MV-4-11 (cell line): ENCODE measurements around the gene CAPS.
A peak's percentile ranks its signal among the peaks of the same experiment; 100 is the strongest.

Experiments used
- DNase-seq: peaks from one replicate; lab custom pipeline; 2025; lab: John Stamatoyannopoulos, UW

CAPS gene

DNA sequence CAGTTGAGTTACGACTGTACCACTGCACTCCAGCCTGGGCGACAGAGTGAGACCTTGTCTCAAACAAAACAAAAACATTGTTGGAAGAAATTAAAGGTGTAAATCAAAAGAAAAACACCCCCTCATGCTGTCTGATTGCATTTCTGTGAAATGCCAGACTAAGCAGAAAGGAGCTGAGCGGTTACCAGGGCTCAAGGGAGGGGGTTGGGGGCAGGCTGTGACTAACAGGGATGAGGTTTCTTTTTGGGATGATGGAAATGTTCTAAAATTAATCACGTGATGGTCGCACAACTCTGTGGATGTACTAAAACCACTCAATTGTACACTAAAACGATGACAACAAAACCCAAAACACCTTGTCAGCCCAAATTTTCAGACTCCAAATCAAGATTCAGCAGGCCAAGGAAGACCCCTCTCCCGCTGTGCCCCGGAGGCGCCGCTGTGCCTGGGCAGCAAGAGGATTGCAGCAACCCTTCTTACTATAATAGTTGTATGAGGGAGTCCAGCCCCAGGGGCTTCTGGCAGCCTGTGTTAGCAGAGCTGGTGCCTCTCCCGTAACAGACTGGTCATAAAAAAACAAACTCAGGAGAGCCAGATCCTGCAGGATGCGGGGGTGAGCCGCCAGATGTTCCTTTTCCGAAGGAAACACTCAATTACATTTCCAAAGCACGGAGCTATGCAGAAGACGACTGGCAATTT, 20.9 kb downstream of the CAPS start:
- no peak for DNase-seq

DNA sequence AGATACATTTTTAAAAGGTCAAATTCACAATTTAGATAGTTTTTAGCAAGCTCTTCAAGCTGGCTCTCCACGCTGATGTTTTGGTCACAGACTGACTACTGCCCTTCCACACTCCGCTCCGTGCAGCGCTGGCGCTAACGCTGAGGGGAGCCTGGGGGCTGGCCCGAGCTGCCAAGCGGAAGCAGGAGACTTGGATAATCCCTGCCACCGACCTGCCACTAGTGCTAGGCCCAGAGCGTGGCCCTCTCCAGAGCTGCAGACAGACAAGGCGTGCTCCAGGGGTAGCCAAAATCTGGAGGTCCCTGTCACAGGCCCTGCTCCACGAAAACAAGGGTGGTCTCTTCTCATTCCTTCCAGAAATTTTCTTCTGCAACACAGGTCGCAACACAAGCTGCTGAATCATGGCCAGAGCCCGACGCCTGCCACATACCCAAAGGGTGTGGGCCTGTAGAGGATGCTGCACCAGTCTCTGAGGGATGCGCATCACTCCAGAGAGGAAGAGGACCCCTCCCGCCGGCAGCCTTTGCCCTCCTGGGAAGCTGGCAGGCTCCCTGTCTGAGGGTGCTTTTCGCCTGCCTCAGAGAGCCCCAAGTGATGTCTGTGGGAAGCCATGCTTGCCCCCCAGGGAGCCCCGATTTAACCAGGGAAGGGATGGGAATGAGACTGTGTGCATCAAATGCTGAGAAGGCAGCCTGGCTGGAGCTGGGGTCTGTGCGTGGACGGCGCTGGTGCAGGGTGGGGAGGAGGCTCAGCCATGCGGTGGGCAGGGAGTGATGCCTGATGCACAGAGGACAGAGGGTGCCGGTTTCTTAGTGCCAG, 21.6 kb downstream of the CAPS start:
- DNase-seq: no peak

DNA sequence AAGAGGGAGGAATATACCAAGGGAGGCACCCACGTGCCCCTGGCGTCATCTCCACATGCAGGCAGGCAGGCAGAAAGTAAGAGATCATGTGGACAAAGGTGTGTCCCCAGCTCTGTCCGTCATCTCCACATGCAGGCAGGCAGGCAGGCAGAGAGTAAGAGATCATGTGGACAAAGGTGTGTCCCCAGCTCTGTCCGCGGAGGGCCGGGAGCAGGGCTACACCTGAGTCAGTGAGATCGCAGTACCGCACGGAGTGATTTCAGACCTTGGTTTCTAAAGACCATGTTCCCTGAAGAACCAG, 22.2 kb downstream of the CAPS start:
- no peak for DNase-seq

DNA sequence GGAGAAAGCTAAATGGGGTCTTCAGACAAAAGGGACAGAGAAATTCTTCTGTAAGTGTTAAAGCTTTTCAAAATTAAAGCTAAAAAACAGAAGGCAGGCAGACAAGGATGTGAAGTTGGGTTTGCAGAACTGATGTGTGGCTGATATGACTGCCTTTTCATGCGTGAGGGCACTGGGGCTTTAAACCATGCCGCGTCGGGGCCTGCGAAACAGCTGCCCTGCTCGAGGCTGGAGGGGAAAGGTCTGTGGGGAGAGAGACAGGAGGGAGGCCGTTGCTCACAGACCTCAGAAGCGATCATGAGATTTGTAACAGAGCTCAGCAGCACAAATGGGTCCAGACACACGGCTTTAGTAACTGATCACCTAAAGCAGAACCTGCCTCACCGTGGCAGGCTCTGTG, 23.5 kb downstream of the CAPS start:
- DNase-seq: no peak

DNA sequence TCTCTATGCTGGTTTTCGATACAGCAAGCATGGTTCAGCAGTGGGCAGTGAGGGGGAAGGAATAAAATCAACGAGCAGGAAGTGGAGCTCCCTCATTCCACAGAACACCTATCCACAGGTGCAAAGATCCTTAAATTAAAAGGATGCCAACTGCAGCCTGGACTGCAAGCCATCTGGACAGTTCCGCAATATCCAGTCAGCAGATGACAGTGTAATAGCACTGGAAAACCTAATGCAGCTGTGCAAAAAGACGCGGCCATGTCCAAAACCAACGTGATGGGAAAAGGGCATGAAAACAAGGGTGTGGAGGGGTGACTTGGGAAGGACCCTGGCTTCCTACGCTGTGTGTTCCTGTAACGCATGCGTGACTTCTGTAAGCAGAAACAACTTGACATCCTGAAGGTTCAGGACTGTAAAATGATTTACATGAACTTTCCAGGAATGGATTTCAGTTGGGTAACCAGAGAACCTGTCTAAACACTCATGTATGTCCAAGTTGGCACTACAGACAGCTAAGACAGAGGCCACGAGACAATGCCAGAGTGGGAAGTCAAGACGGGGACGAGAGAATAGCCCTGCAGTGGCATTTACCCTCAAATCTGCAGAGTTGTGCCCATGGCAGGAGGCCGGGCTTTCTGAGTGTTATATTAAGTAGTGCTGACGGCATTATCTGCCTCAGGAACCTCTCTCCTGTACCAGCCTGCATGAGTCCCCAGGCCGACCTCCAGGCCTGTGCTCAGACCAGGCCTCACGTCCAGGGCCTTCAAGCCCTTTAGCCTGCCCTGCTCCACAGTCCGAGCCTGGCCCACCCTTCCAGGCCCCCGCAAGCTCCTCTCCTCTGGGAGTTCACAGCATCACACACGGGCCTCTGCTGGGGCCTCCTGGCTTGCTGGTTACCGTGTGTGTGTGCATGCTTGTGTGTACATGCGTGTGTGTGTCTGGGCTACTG, 26.5 kb downstream of the CAPS start:
- DNase-seq: no peak

DNA sequence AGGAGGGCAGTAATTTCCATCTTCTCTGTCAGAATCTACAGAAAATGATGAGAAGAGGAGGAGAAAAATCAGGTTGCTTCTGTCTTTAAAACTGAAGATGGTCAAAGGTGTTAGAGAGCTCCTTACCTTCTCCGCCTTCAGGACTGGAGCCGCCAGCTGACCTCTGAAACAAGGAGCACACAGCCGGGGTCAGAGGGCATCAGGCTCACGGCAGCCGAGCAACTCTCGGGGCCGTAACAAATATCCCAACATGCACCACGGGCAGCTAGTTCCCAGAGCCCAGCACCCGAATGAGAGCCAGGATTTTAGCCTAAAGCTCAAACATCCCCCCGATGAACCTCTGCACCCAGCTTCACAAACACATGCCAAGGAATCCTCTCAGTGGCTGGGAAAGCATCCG, 27.6 kb downstream of the CAPS start:
- no peak for DNase-seq

DNA sequence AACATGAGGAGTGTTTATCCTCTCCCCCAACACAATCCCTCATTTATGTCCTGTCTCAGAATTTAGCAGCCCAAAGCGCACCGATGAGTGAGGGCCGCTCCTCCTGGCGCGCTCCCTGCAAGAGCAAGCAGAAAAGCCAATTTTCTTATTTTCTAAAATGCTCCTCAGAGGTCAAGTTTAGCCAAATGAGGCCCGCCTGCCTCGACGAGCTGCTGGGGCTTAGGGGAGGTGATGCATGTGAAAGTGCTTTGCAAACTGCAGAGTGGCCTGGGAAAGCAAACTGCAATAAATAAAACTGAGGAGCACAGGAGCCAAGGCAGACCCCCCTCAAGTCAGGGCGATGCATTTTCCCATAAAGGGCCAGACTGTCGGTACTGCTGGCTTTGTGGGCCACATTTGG, 29.0 kb downstream of the CAPS start:
- DNase-seq: no peak

DNA sequence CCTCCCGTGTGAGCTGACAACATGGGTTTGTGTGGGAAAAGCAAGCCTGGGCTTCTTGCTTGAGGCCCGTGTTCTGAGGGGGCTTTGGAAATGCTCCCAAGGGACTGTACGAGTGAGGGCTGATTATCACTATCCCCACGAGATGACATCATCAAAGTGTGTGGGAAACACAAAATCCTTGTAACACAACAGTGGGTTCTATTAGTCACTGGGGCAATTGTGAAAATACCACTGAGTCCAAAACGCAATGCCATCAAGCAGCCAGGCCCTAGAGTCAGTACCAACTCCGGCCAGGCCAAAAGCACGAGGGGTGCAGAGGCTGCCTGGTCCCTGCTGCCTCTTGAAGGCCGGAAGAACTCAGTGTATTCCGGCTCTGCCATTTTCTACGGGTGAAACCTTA, 29.6 kb downstream of the CAPS start:
- no peak for DNase-seq

DNA sequence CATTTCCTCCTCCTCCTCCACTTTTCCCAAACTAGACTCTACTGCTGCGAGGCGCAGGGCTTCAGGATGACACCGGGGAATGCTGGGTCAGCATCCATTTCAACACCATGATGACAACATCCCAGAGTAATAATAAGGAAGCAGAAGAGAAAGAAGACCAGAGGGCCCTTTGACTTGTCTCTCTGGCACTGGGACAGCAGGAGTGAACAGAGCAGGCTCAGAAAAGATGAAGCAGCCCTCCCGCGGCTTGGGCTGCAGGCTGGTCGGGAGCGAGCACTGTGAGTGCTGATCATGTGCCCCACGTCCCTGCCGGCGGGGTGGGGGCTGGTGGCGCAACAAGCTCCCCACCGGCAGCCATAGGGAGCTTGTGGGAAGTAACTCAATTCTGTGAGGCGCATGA, 33.4 kb downstream of the CAPS start:
- DNase-seq: peak; percentile 93

DNA sequence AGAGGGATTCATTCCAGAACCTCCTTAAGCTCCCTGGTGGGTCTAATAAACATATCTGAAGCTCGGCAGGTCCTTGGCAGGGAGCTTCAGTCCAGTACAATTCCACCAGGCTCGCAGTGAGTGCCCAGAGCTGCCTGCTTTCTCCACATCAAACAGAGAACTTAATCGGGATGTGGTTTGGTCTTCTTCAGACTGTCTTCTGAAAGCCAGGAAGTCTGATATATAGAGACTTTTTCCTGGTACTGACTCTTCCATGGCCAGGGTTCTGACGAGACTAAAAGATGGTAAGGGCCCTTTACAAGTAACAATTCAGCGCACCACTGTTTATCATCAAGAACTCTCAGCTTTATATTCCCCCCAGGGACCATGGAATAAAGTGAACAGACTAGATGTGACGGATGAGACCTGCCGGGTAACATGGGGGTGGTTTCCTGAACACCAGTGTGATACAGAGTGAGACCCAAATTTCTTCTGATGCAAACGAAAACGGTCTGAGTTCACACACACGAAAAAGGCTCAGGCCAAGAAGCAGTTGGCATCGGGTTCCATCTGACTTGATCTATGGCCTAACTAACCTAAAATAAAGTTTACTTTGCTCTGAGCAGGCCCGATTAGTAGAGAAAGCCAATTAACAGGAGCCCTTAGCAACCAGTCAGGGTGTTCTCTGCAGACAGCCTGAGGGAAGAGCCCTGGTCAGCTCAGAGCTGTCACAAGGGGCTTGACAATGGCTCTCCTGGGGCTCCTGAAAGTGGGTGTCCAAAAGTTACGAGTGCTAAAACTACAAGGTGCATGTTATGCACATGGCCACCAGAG, 34.9 kb downstream of the CAPS start:
- no peak for DNase-seq

DNA sequence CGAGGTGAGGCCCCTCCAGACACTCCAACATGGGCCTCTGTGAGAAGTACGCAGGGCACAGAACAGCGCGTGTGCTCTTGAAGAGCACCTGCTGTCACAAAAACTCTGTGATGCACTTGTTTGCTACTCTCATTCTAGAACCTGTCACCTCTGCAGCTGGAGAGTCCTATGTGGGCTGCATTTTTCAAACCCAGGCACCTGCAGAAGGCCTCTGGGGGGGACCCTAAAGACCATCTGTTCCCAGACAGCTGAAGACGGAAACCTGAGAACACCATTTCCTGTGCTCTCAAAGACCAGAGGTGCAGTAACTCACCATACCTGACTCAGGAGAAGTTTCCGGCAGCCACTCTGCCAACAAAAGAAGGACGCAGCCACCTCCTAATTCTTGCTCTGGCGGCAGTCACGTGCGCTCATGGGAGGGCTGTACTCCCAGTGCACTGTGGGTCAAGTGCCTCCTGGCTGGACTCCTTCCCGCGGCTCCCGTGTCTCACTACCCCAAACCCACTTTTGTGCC, 35.8 kb downstream of the CAPS start:
- DNase-seq: no peak

DNA sequence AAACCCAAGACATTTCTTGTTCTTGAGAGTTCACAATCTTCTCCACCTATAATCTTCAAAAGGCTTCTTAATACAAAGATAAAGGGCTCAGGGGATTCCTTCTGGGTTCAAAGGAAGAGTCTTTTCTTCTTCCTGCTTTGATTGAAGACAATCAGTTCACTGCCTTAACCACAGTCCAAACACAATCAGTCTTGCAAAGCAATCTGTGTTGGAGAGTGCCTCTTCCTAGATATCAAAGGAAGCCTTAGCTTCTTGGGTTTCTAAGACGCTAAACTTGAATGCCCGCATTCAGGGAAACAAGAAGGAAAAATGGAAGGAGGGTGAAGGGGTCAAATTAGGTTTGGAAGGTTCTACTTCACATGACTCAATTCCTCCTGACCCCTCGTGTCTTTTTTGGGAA, 36.7 kb downstream of the CAPS start:
- DNase-seq: no peak

DNA sequence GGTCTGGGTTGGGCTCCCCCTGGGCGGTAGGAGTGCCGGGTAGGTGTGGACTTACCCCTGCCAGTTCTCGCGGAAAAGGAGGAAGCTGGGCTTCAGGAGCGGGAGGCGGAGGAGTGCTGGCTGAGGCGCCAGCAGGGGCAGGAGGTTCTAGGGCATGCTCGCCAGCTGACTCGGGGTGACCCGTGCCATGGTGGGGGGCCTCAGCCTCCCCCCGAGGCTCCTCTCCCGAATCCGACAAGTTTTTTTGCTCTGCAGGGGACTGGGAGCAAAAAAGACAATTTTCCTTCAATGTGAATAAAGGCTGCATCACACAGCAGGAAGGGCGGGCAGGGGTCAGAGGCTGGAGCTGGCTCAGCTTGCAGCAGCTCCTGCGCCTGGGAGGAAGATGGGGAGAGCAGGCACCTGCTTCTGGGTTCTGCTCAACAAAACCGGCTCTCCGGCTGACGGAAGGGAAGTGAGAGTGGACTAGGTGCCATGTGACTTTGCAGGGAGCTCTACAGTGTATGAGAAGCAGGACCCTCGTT, 37.3 kb downstream of the CAPS start:
- DNase-seq: peak; percentile 77

DNA sequence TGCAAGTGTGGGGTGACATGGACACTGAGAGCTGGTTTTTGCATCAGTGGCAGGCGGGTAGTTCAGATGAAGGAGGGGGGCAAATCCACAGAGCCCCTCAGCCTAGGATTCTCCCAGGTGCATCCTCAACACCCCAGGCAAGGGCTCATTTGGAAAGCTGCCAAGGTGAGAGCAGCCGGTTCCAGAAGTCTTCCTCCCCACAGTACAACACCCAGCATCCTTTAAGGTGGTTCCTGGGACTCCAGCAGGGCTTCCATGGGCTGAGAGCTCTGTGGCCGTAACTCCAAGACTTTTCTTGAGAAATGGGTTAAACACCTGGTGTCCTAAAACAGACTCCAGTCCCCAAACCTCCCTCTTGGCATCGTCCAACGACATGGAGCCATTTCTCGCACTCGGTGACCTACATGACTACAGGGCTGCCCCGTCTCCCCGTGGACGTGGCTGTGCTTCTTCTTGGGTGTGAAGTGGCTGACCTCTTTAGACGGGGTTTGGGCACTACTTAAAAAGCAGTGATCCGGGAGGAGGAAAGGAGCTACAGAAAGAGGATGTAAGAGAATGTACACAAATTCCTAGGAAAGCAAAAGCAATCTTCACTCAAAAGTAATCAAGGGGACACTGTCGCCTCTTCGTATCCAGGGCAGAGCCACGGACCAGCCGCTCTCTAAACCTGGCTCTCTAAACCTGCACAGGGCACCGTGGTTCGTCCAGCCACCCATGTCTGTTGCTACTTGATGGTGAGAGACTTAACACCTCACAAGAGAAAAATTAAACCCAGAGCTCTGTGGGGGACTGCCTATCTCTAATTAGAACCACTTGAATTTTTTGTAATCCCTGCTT, 38.4 kb downstream of the CAPS start:
- no peak for DNase-seq

DNA sequence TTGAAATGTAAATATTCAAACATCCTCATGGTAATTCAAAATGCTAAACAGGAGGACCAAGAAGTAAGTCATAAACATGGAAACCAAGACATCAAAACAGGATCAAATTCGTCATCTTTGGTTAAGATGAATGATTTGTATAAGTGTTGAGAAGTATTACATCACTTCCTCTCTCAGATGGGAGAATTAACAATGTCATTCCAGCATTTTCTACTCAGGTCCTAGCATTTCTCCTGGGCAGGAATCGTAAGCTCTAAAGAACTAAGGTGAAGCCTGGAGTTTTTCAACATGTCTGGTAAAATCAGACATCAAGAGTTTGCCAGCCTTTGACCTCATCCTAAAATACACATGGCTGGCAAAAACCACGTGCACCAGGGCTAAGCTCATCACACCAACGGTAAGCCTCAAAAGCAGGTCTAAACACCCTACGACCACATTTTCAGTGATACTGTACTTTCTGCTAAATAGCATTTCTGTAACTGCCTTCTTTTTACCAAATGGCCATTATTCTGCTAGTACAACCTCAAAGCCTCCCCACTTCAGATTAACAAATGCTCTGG, 39.1 kb downstream of the CAPS start:
- DNase-seq: peak; percentile 65

DNA sequence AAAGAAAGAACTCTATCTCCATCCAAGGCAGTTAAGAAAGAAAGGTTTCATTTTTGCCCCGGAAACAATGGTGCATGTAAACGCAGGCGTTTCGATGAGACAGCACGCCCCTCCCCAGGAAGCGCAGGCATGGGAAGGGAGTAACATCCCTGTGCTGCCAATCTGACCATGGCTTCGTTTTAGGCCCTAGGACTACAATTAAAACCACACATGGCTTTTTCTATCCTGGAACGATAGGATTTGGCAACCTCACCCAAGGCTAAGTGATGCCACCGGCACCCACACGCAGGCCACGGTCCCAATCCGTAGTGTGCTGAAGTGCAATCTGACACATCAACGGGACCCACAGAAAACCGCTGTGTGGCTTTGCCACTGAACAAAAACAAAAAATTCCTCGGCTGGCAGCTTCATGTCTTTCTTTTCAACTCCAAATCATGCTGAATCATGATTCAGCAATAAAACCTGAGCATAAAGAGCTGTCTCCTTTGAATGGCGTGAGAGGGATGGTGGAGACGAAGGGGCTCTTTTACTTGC, 39.7 kb downstream of the CAPS start:
- no peak for DNase-seq

DNA sequence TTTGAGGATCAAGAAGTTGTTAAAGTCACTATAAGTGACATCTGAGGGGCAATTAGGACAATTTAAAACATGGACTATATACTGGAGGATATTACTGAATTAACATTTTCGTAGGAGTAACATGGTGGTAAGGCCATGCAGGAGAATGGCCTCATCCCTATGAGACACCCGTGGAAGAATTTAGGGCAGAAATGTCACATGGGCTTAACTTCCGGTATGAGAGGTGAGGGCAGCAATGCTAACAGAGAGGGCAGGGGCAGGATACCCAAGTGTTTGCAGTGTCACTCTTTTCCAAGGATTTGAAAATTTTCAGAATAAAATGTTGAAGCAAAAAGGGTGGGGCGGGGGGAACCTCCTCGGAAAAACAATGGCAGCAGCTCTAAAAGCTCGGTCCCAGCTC, 40.2 kb downstream of the CAPS start:
- DNase-seq: no peak

DNA sequence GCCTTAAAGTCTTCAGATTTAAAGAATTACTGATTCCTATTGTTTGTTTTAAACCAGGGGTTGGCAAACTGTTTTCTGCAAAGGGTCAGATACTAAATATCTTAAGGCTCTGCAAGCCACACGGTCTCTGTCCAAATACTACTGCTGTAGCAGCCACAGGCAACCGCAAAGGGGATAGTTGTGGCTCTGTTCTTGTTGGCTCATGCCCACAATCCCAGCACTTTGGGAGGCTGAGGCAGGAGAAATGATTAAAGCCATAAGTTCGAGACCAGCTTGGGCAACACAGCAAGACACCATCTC, 41.5 kb downstream of the CAPS start:
- DNase-seq: peak; percentile 28

DNA sequence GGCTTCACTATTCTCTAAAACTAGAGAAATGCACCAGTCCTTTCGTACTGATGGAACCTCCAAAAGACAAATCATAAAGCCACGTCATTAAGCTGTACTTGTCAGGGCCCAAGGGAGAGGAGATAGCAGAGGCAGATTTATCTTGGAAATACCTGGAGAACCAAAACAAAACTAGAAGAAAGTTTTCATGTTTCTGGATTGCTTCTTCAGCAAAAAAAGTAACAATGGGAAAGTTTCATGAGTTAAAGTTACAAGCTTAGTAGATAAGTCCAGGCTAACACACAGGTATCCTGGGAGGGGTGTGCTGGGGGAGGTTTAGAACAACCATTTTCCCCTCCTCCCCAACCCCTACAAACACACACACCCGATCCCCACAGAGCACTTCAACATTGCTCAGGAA, 42.3 kb downstream of the CAPS start:
- no peak for DNase-seq

DNA sequence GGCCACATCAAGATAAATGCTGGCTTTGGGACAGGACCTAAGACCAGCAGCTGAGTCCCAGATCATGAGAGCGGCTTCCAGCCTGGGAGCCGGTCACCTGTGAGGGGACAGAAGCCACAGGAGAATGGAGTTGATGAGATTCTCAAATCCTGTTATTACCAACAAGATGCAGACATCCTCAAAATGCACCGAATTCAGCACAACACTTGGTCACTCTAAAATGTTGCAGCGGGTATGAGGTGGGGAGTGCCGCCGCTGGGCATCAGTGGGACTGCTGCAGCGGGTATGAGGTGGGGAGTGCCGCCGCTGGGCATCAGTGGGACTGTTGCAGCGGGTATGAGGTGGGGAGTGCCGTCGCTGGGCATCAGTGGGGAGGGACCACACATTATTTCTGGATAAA, 42.7 kb downstream of the CAPS start:
- DNase-seq: no peak
